Lower leg skin (tissue), 4 donors: ENCODE data around the gene PCSK6. TPM values are rescaled to one million over a fixed set of nuclear protein-coding genes. Genes with fewer than 3 reads are reported as not detected.

ENCODE experiments used
- DNase-seq, 2 donors: peaks; one replicate each; pipeline ENCODE4 v3.0.0-alpha.2; 2019; ENCODE audit warnings: low spot score in 2 of 2
- H3K4me3 ChIP-seq: fragments of 200-600 bp; sonication (generic); 2 replicates; pipeline ENCODE4 v1.5.1; 2017; ENCODE audit warnings: mild to moderate bottlenecking, low read depth; ENCODE audit not compliant: poor library complexity, severe bottlenecking
- POLR2A ChIP-seq, 2 donors: fragments of 450-650 bp; IDR thresholded peaks; one replicate each; pipeline ENCODE4 v1.6.1; 2016 to 2017; ENCODE audit warnings: antibody characterized with exemption in 2 of 2, mild to moderate bottlenecking in 1 of 2, moderate library complexity in 1 of 2
- WGBS, 2 donors: methylation state at CpG; one replicate each; pipeline ENCODE4 v1.1.5; 2018; 5-methylcytosine and 5-hydroxymethylcytosine counted together
- intact Hi-C: fragments of 100-400 bp; cut with DNase I; formaldehyde crosslinking; loops from one replicate; pipeline ENCODE4 v1.15.0; 2023; ENCODE audit warnings: low total_unique reads
- total RNA-seq, 4 donors: library from RNA; depleted of rRNA; stranded (reverse); fragments of >200 nt; gene quantifications; one replicate each; pipeline ENCODE4 v1.1.0, GENCODE V29; 2016
- TF ChIP-seq, protein P1 (sequence below), 3 donors: fragments of 450-650 bp; IDR thresholded peaks; one replicate each; pipeline ENCODE4 v1.5.1; 2016; ENCODE audit warnings: antibody characterized with exemption in 3 of 3, mild to moderate bottlenecking in 3 of 3, moderate library complexity in 2 of 3

PCSK6 gene
- total RNA-seq, 4 donors from 2014 or later, result 20.1 to 45.4 (median 30.4) TPM

DNA sequence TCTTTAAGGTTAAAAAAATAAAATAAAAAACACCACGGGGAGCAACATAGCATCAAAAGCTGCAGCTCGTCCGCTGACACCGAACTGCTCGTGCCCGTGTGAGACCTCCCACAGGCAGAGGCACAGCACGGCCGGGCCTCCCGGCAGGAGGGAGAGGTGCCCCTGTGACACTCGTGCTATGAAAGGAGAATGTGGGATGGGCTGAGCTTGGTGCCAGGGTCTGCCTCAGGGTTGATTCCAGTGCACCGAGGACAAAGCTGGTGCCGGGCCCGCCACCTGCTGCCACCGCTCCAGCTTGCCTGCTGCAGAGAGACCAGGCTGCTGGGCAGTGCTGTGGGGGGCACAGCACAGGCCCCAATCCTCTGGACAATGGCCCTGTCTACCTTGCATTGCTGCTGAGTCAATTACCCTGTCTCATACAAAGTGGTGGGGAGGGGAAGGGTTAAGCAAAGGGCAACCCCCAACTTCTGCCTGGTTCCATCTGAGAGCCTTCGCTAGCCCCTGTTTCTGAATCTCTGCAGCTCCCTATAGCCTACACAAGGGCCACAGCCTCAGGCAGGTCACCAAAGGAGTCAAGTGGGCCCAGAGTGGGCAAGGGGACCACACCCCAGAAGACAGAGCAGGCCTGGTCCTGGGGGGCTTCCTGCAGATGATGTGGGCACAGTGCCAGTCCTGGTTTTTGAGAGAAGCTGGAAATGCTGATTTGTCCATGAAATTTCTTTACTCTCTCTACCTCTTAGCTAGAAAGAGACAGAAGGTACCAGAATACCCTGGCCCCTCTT, 120.5 kb downstream of the PCSK6 start:
- WGBS, 2 donors, result 73 to 83% methylated on average over 15 of the region's 15 CpGs
- intact Hi-C loops, result no loop called here
- H3K4me3 ChIP-seq, result no peak overlapping the region
- TF ChIP-seq, protein P1, sequence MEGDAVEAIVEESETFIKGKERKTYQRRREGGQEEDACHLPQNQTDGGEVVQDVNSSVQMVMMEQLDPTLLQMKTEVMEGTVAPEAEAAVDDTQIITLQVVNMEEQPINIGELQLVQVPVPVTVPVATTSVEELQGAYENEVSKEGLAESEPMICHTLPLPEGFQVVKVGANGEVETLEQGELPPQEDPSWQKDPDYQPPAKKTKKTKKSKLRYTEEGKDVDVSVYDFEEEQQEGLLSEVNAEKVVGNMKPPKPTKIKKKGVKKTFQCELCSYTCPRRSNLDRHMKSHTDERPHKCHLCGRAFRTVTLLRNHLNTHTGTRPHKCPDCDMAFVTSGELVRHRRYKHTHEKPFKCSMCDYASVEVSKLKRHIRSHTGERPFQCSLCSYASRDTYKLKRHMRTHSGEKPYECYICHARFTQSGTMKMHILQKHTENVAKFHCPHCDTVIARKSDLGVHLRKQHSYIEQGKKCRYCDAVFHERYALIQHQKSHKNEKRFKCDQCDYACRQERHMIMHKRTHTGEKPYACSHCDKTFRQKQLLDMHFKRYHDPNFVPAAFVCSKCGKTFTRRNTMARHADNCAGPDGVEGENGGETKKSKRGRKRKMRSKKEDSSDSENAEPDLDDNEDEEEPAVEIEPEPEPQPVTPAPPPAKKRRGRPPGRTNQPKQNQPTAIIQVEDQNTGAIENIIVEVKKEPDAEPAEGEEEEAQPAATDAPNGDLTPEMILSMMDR (IDR thresholded peaks at IDR 0.05), result no peak
- TF ChIP-seq POLR2A (IDR thresholded peaks at IDR 0.05), result no peak
- DNase-seq, result no peak

DNA sequence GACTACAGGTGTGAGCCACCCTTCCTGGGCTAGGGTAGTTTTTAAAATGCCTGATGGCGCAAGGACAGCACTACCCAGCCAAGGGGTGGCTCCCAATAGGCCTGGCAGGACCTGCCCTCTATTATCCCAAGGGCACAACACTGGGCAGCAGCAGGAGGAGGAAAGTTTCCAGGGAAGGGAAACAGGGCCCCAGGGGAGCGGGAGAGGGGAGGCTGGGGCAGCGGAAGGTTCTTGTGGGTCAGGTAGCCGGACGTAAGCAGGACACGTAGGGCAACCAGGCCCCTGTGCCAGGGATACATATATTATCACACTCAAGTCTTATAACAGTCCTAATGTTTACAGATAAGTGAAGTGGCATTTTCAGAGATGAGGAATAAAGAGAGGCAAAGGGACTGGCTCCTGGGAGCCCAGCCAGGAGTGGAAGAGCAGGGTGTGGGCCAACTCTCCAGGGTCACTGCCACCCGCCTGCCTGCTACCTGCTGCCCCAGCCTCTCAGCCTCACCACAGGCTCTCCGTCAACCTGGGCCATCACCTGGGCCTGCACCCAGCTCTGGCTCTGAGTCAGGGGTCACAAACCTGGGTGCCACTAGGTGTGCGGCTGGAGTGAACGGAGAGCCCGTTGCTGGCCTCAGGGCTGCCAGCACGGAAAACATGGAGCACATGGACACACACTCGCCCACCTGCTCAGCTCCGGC, 121.3 kb downstream of the PCSK6 start:
- TF ChIP-seq, protein P1 (IDR thresholded peaks at IDR 0.05), result no peak
- no peak for TF ChIP-seq POLR2A (IDR thresholded peaks at IDR 0.05)
- no peak overlapping the region for H3K4me3 ChIP-seq
- peak in 1 of 2 donors; percentile 60 for DNase-seq
- intact Hi-C loops, result no loop called here
- WGBS, 2 donors, result 93% methylated on average over 14 of the region's 14 CpGs

DNA sequence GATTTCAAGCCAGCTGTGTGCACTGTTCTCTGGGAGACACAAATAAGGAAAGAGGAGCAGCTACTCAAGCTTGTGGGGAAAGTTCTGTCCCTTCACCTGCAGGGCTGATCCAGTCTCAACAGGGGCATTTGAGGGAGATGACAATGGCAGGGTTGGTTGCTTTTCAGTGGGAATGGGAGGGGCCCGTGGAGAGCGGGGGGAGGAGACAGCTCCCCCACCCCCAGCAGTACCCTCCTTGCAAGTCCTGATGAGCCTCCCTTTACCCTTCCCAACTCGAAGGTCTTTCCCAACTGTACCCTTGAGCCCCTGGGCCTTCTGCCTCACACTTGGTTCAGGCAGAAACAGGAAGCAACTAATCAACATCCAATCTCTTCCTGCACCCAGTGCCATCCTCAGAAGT, 122.7 kb downstream of the PCSK6 start:
- H3K4me3 ChIP-seq, result no peak overlapping the region
- intact Hi-C loops, result no loop called here
- TF ChIP-seq POLR2A (IDR thresholded peaks at IDR 0.05), result no peak
- TF ChIP-seq, protein P1 (IDR thresholded peaks at IDR 0.05), result no peak
- WGBS, 2 donors, result 50% methylated on average over 3 of the region's 3 CpGs
- DNase-seq, result peak in 1 of 2 donors; percentile 50

DNA sequence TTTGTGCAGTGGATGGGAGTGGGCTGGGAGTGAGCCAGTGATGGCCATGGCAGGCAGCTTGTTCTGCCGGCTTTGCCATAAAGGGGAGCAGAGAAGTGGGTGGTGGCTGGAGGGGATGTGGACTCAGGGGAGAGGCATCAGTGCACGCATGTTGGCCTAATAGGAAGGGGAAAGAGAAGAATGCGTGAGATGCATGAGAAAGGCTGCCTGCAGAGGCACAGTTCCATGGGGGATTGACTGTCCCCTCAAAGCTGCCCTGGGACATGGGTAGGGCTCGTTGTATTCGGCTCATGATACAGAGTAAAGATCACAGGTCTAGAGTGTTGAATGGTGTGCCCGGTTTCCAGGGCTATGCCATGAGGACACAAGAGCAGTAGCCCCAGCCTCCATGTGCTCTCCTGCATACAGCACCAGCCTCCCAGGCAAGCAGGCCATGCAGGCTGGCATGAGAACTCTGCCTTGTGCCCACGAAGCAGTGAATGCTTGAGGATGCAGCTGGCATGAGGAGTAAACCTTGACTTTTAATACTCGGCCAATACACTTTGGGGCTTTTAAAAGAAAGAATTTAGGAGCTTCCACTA, 126.4 kb downstream of the PCSK6 start:
- peak in 1 of 2 donors; percentile 81 for DNase-seq
- H3K4me3 ChIP-seq, result no peak overlapping the region
- intact Hi-C loops, result no loop called here
- WGBS, 2 donors, result 85 to 88% methylated on average over 8 of the region's 8 CpGs
- TF ChIP-seq, protein P1 (IDR thresholded peaks at IDR 0.05), result no peak
- TF ChIP-seq POLR2A (IDR thresholded peaks at IDR 0.05), result no peak

DNA sequence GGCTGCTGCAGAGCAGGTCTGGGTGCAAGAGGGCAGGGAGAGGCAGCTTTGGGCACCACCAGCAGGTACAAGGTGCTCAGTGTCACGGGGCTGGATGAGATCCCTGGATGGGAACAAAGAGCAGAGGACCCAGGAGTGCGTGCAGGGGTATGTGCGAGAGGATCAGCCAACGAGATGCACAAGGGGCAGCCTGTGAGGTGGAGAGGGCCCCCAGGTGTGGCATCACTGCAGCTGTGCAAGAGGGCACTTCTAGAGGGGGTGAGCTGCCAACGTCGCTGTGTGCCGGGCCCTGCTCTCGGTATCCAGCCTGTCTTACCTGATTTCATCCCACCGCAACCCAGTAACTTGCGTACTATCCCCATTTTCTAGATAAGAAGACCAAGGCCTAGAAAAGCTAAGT, 127.1 kb downstream of the PCSK6 start:
- WGBS, 2 donors, result 89 to 92% methylated on average over 10 of the region's 10 CpGs
- TF ChIP-seq POLR2A (IDR thresholded peaks at IDR 0.05), result no peak
- TF ChIP-seq, protein P1 (IDR thresholded peaks at IDR 0.05), result no peak
- peak in 1 of 2 donors; percentile 52 for DNase-seq

More for the DNA sequence above, 127.1 kb downstream of the PCSK6 start:
- no peak overlapping the region for H3K4me3 ChIP-seq
- intact Hi-C loops, result no loop called here
